Calu3 (cell line): ENCODE data around the gene SORCS1. TPM values are rescaled to one million over a fixed set of nuclear protein-coding genes. Genes with fewer than 3 reads are reported as not detected.

Experiments
- BruUV-seq: library from RNA; stranded (reverse); fragments of 400-500 nt; replicated peaks from 2 replicates; lab custom pipeline; 2021; lab: Mats Ljungman, UMichigan
- CTCF ChIA-PET: fragments of 300-600 bp; sonication (Branson Sonifier 250); formaldehyde crosslinking; loops from one replicate; lab custom pipeline; 2022; ENCODE audit warnings: antibody characterized with exemption; lab: Charles Lee
- DNase-seq: peaks from one replicate; pipeline ENCODE4 v3.0.0; 2022
- H3K27ac Mint-ChIP-seq: one replicate; pipeline ENCODE4 v1.8.0; 2022; ENCODE audit warnings: mixed read lengths; ENCODE audit not compliant: unreplicated experiment
- H3K27me3 Mint-ChIP-seq: one replicate; pipeline ENCODE4 v1.8.0; 2022; ENCODE audit warnings: mixed read lengths; ENCODE audit not compliant: unreplicated experiment
- H3K36me3 Mint-ChIP-seq: one replicate; pipeline ENCODE4 v1.8.0; 2022; ENCODE audit warnings: mild to moderate bottlenecking, moderate library complexity, mixed read lengths; ENCODE audit not compliant: insufficient read depth, unreplicated experiment
- H3K4me1 Mint-ChIP-seq: one replicate; pipeline ENCODE4 v1.8.0; 2022; ENCODE audit warnings: mild to moderate bottlenecking, low read depth, mixed read lengths; ENCODE audit not compliant: unreplicated experiment
- H3K4me3 Mint-ChIP-seq: one replicate; pipeline ENCODE4 v1.8.0; 2022; ENCODE audit warnings: mild to moderate bottlenecking, low read depth, moderate library complexity, mixed read lengths; ENCODE audit not compliant: unreplicated experiment
- H3K9me3 Mint-ChIP-seq: one replicate; pipeline ENCODE4 v1.8.0; 2022; ENCODE audit warnings: low read depth, mixed read lengths; ENCODE audit not compliant: unreplicated experiment
- CTCF ChIP-seq: fragments of 200-600 bp; IDR thresholded peaks from one replicate; pipeline ENCODE4 v1.8.0; 2022; ENCODE audit warnings: antibody characterized with exemption; ENCODE audit not compliant: unreplicated experiment
- intact Hi-C: fragments of 100-400 bp; cut with micrococcal nuclease; formaldehyde crosslinking; loops from one replicate; pipeline ENCODE4 v1.10.0; 2022; ENCODE audit not compliant: unreplicated experiment
- total RNA-seq: library from RNA; stranded (reverse); gene quantifications from 2 replicates; pipeline ENCODE4 v1.2.3, GENCODE V29; 2022

The SORCS1 gene
- total RNA-seq, 1 experiment from 2014 or later, result not detected

DNA sequence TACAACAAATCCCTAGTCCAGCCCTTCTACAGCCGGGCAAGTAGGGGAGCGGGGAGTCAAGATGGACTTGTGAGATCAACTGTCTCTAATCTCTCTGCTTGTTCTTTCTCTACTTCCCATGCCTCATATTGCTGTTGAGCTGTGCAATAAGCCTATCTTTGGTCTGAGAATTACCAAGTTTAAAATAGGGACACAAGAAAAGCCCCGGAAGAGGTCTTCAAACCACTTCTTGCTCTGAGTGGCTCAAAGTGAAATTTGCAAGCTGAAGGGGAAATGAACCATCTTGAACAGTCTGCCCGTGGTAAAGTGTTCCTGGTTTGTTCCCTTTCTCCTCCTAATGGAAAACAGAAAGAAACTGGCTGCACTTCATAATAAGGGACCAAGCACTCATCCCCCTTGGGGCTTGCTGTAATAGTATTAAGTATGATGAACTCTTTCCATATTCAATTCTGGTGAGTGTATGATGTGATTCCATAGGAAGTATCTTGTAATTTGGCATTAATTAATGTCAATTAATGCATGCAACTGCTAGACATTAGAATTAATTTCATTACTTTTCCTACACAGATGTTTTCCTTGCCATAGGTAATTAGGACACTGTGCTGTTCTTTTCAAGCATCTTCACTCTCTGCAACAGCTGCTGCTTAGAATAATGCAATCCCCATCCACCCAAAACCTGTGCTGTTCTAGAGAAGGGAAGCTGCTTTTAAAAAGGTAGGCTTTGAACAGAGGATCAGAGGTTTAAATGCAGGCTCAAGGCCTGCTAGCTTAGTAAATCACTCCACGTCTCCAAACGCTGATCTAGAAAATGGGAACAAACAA lies 449.6 kb downstream of the SORCS1 start:
- H3K36me3 Mint-ChIP-seq, result no peaks in the 10 kb centered on the region
- H3K4me1 Mint-ChIP-seq, result no peaks in the 10 kb centered on the region
- no peak for DNase-seq
- no peak for TF ChIP-seq CTCF
- intact Hi-C loops, result no loop called here
- CTCF ChIA-PET, result interaction anchor here (0.6 kb wide), 1 partner anchor 1872 kb away, joined by 3 read pairs; no protein-coding TSS in a partner anchor
- no peak overlapping the region for H3K4me3 Mint-ChIP-seq
- no peaks in the 10 kb centered on the region for H3K27me3 Mint-ChIP-seq
- peaks cover 5% of the 10 kb centered on the region for H3K9me3 Mint-ChIP-seq
- H3K27ac Mint-ChIP-seq, result no peak overlapping the region
- no TSS peak for BruUV-seq

DNA sequence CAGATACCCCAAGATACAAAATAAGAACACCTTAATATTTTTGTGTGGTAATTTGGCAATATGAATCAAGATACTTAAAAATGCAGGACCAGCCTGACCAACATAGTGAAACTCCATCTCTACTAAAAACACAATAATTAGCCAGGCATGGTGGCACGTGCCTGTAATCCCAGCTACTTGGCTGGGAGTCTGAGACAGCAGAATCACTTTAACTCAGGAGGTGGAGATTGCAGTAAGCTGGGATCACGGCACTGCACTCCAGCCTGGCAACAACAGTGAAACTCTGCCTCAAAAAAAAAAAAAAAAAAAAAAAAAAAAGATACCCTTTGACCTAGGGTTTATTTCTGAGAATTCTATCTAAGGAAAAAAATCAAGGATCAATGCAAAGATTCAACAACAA lies 450.7 kb downstream of the SORCS1 start:
- no peaks in the 10 kb centered on the region for H3K4me1 Mint-ChIP-seq
- CTCF ChIA-PET, result interaction anchor here (0.6 kb wide), 1 partner anchor 773 kb away, joined by 3 read pairs; no protein-coding TSS in a partner anchor
- intact Hi-C loops, result no loop called here

GRCh38 chr10:106712988-106713387 lies 451.5 kb downstream of the SORCS1 start:
- TF ChIP-seq CTCF, result no peak
- Mint-ChIP-seq H3K9me3 (no peaks in the 10 kb centered on the region), H3K4me3 (no peak overlapping the region), H3K27me3 (no peaks in the 10 kb centered on the region), H3K4me1 (no peaks in the 10 kb centered on the region), H3K36me3 (no peaks in the 10 kb centered on the region), H3K27ac (no peak overlapping the region)
- DNase-seq, result no peak
- intact Hi-C loops, result no loop called here
- CTCF ChIA-PET, result no interaction called here
- no TSS peak for BruUV-seq

More for the DNA sequence above, 450.7 kb downstream of the SORCS1 start:
- no peak overlapping the region for H3K4me3 Mint-ChIP-seq
- no peaks in the 10 kb centered on the region for H3K36me3 Mint-ChIP-seq
- TF ChIP-seq CTCF, result no peak
- no peak for DNase-seq
- H3K9me3 Mint-ChIP-seq, result peaks cover under 1% of the 10 kb centered on the region
- H3K27me3 Mint-ChIP-seq, result no peaks in the 10 kb centered on the region
- BruUV-seq, result no TSS peak
- no peak overlapping the region for H3K27ac Mint-ChIP-seq

DNA sequence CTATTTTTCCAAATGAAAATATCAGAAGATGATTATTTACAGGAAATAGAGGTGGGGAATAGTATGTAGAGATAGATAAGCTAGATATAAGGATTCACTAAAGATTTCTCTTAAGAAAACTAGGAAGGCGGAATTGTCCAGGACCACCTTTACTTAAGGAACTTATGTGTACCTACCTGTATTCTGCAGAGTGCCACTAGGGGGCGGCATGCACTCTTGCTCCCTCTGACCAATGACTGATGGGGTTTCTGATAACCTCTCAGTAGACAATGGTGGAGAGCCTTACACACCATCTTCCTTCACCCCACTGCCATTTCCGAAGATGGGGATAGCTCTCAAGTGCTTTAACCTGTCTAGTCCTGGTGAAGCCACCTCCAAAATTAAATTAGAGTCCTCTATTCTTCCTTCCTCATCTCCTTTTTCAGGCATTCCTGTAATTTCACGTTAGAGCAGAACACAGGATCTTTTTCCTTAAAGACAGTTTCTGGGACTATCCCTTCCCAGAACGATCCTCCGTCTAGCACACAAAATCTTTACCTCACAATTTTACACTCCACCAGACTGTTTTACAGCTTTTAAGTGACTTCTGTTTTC lies 453.1 kb downstream of the SORCS1 start:
- peak; percentile 18 for DNase-seq
- Mint-ChIP-seq H3K36me3 (no peaks in the 10 kb centered on the region), H3K9me3 (no peaks in the 10 kb centered on the region), H3K27me3 (no peaks in the 10 kb centered on the region), H3K4me3 (no peak overlapping the region), H3K27ac (no peak overlapping the region), H3K4me1 (no peaks in the 10 kb centered on the region)
- no TSS peak for BruUV-seq
- intact Hi-C loops, result no loop called here
- CTCF ChIA-PET, result no interaction called here
- TF ChIP-seq CTCF, result peak; percentile 59
